ENCODE results near the gene SNX3. TPM values are rescaled to one million over a fixed set of nuclear protein-coding genes. Genes with fewer than 3 reads are reported as not detected.
"Not testable (repeated sequence)": the region's sequence is repeated elsewhere in the genome, so short reads cannot be mapped to it uniquely, and the experiment has no call there.

The SNX3 gene
- total RNA-seq, 4 donors from 2014 or later, result 150 to 177 (median 168) TPM

GRCh38 chr6:108247965-108248536, 12.8 kb downstream of the SNX3 start:
- peaks cover 12 to 20% of the 10 kb centered on the region in 2 donors for H3K4me1 ChIP-seq
- no peak for ATAC-seq
- H3K27ac ChIP-seq, result no peak overlapping the region
- no peaks in the 10 kb centered on the region for H3K9me3 ChIP-seq
- H3K27me3 ChIP-seq, result no peaks in the 10 kb centered on the region
- DNase-seq, result no peak
- TF ChIP-seq POLR2A (IDR thresholded peaks at IDR 0.05) (no peak), CTCF (IDR thresholded peaks at IDR 0.05 in 4 of 5, conservative IDR thresholded peaks at IDR 0.05 in 1 of 5) (no peak)
- intact Hi-C loops (cut with DNase I; ENCODE audit: low total_unique reads), result no loop called here
- peaks cover 0 to 5% of the 10 kb centered on the region in 2 donors for H3K36me3 ChIP-seq
- in situ Hi-C loops (cut with MboI; ENCODE audit: low sequenced_read_pairs in 4 of 4), result no loop called here
- no peak overlapping the region for H3K4me3 ChIP-seq

GRCh38 chr6:108245095-108245494, 15.7 kb downstream of the SNX3 start:
- H3K36me3 ChIP-seq; intact Hi-C loops (cut with DNase I; ENCODE audit: low total_unique reads); H3K27me3 ChIP-seq; H3K9me3 ChIP-seq; H3K27ac ChIP-seq; DNase-seq; H3K4me3 ChIP-seq; in situ Hi-C loops (cut with MboI; ENCODE audit: low sequenced_read_pairs in 4 of 4); ATAC-seq: not testable (repeated sequence)
- H3K4me1 ChIP-seq, result peaks cover 8 to 12% of the 10 kb centered on the region in 2 donors

GRCh38 chr6:108243836-108244235, 17.0 kb downstream of the SNX3 start:
- no peak overlapping the region for H3K27ac ChIP-seq
- no peaks in the 10 kb centered on the region for H3K27me3 ChIP-seq
- ATAC-seq (no peak), DNase-seq (no peak)
- H3K4me1 ChIP-seq, result peaks cover 0 to 6% of the 10 kb centered on the region in 2 donors
- intact Hi-C loops (cut with DNase I; ENCODE audit: low total_unique reads), result no loop called here
- no peaks in the 10 kb centered on the region for H3K9me3 ChIP-seq
- TF ChIP-seq CTCF (IDR thresholded peaks at IDR 0.05 in 4 of 5, conservative IDR thresholded peaks at IDR 0.05 in 1 of 5), result no peak
- TF ChIP-seq POLR2A (IDR thresholded peaks at IDR 0.05), result no peak
- H3K4me3 ChIP-seq, result no peak overlapping the region
- peaks cover 0 to 5% of the 10 kb centered on the region in 2 donors for H3K36me3 ChIP-seq
- in situ Hi-C loops (cut with MboI; ENCODE audit: low sequenced_read_pairs in 4 of 4), result no loop called here

- Histone ChIP-seq H3K27me3 (no peaks in the 10 kb centered on the region), H3K27ac (no peak overlapping the region), H3K9me3 (no peaks in the 10 kb centered on the region), H3K4me1 (no peaks in the 10 kb centered on the region), H3K36me3 (peaks cover 0 to 5% of the 10 kb centered on the region in 2 donors), H3K4me3 (no peak overlapping the region)
- in situ Hi-C loops (cut with MboI; ENCODE audit: low sequenced_read_pairs in 4 of 4) (no loop called here), intact Hi-C loops (cut with DNase I; ENCODE audit: low total_unique reads) (no loop called here)
- DNase-seq (no peak), ATAC-seq (no peak)
- TF ChIP-seq CTCF (IDR thresholded peaks at IDR 0.05 in 4 of 5, conservative IDR thresholded peaks at IDR 0.05 in 1 of 5), result no peak
- no peak for TF ChIP-seq POLR2A (IDR thresholded peaks at IDR 0.05)
Observed at GRCh38 chr6:108242721-108243120, 18.1 kb downstream of the SNX3 start.

- in situ Hi-C loops (cut with MboI; ENCODE audit: low sequenced_read_pairs in 4 of 4) (no loop called here), intact Hi-C loops (cut with DNase I; ENCODE audit: low total_unique reads) (no loop called here)
- Histone ChIP-seq H3K4me3 (no peak overlapping the region), H3K4me1 (no peaks in the 10 kb centered on the region), H3K36me3 (peaks cover 0 to 5% of the 10 kb centered on the region in 2 donors), H3K9me3 (no peaks in the 10 kb centered on the region), H3K27ac (no peak overlapping the region), H3K27me3 (no peaks in the 10 kb centered on the region)
- ATAC-seq (no peak), DNase-seq (no peak)
- TF ChIP-seq POLR2A (IDR thresholded peaks at IDR 0.05), result no peak
- no peak for TF ChIP-seq CTCF (IDR thresholded peaks at IDR 0.05 in 4 of 5, conservative IDR thresholded peaks at IDR 0.05 in 1 of 5)
Observed at GRCh38 chr6:108242259-108242658, 18.6 kb downstream of the SNX3 start.

Data from gastrocnemius medialis (tissue), 4 donors.